IMR-90 (cell line): ENCODE data around the gene GMCL2. TPM values are rescaled to one million over a fixed set of nuclear protein-coding genes. Genes with fewer than 3 reads are reported as not detected.

Experiments used
- ATAC-seq: fragments of 200-7000 bp; cut with Tn5 transposase; 2 replicates; pipeline ENCODE4 v1.9.1; 2020; ENCODE audit warnings: low read depth, mild to moderate bottlenecking, moderate library complexity
- BruUV-seq: library from RNA; stranded (reverse); fragments of 400-500 nt; replicated peaks from 2 replicates; lab custom pipeline; 2021; lab: Mats Ljungman, UMichigan
- CTCF ChIA-PET: fragments of 300-600 bp; formaldehyde crosslinking; extraction: SDS; loops from one replicate; lab custom pipeline; 2021; ENCODE audit warnings: antibody characterized with exemption; lab: Yijun Ruan, JAX
- POLR2A ChIA-PET: fragments of 300-600 bp; sonication (Branson Sonifier 250); formaldehyde crosslinking; loops from one replicate; lab custom pipeline; 2022; ENCODE audit warnings: antibody characterized with exemption; ENCODE audit not compliant: unreplicated experiment; lab: Charles Lee
- DNase-seq: peaks from one replicate; pipeline ENCODE4 v3.0.0; 2013
- H2AFZ ChIP-seq: replicated peaks from 2 replicates; pipeline ENCODE3; 2013; ENCODE audit warnings: low read length, mild to moderate bottlenecking; ENCODE audit not compliant: poor library complexity
- H2AK5ac ChIP-seq: 2 replicates; pipeline ENCODE4 v1.6.1; 2013; ENCODE audit warnings: low read depth, low read length, inconsistent platforms
- H2AK9ac ChIP-seq: replicated peaks from 2 replicates; pipeline ENCODE3; 2013; ENCODE audit warnings: mild to moderate bottlenecking, low read depth, low read length, moderate library complexity; ENCODE audit not compliant: poor library complexity
- H2BK120ac ChIP-seq: 2 replicates; pipeline ENCODE4 v1.6.1; 2013; ENCODE audit warnings: low read depth, low read length, inconsistent platforms
- H2BK15ac ChIP-seq: 3 replicates; pipeline ENCODE4 v1.6.1; 2013; ENCODE audit warnings: low read depth, low read length, inconsistent platforms
- H2BK20ac ChIP-seq: 2 replicates; pipeline ENCODE4 v1.6.1; 2013; ENCODE audit warnings: low read depth, mild to moderate bottlenecking, inconsistent platforms, low read length, moderate library complexity
- H2BK5ac ChIP-seq: 2 replicates; pipeline ENCODE4 v1.6.1; 2013; ENCODE audit warnings: mild to moderate bottlenecking, low read depth, low read length, inconsistent platforms; ENCODE audit not compliant: poor library complexity, severe bottlenecking
- H3K14ac ChIP-seq: replicated peaks from 2 replicates; pipeline ENCODE4 v1.6.1; 2013; ENCODE audit warnings: low read depth, low read length, inconsistent platforms
- H3K18ac ChIP-seq: 2 replicates; pipeline ENCODE4 v1.6.1; 2013; ENCODE audit warnings: low read depth, low read length, control low read depth
- H3K23ac ChIP-seq: 2 replicates; pipeline ENCODE4 v1.6.1; 2013; ENCODE audit warnings: low read depth, low read length, inconsistent platforms
- H3K27ac ChIP-seq: 2 replicates; pipeline ENCODE4 v1.5.1; 2013; ENCODE audit warnings: mild to moderate bottlenecking, control low read depth, low read length; ENCODE audit not compliant: insufficient read depth
- H3K27me3 ChIP-seq: 2 replicates; pipeline ENCODE4 v1.6.1; 2013; ENCODE audit warnings: low read length; ENCODE audit not compliant: control insufficient read depth, insufficient read depth
- H3K36me3 ChIP-seq: 2 replicates; pipeline ENCODE4 v1.6.1; 2013; ENCODE audit warnings: low read length, mixed read lengths; ENCODE audit not compliant: control insufficient read depth, insufficient read depth
- H3K4ac ChIP-seq: 2 replicates; pipeline ENCODE4 v1.6.1; 2013; ENCODE audit warnings: low read depth, low read length, inconsistent platforms
- H3K4me1 ChIP-seq: 2 replicates; pipeline ENCODE4 v1.6.1; 2013; ENCODE audit warnings: low read length, mixed read lengths; ENCODE audit not compliant: control insufficient read depth, insufficient read depth
- H3K4me2 ChIP-seq: 2 replicates; pipeline ENCODE4 v1.6.1; 2013; ENCODE audit warnings: low read depth, mild to moderate bottlenecking, control low read depth, low read length, moderate library complexity
- H3K4me3 ChIP-seq: 2 replicates; pipeline ENCODE4 v1.5.1; 2013; ENCODE audit warnings: low read depth, mild to moderate bottlenecking, control low read depth, low read length, moderate library complexity; ENCODE audit not compliant: insufficient read depth
- H3K56ac ChIP-seq: 2 replicates; pipeline ENCODE4 v1.6.1; 2013; ENCODE audit warnings: low read length, inconsistent platforms; ENCODE audit not compliant: insufficient read depth; ENCODE audit errors: extremely low read depth
- H3K79me1 ChIP-seq, 2 experiments: 2 replicates each; pipeline ENCODE4 v1.6.1; 2013; ENCODE audit warnings: low read length in 2 of 2, inconsistent platforms in 1 of 2, low read depth in 1 of 2
- H3K9ac ChIP-seq: 2 replicates; pipeline ENCODE4 v1.6.1; 2013; ENCODE audit warnings: low read depth, low read length, control low read depth
- H3K9me1 ChIP-seq: 2 replicates; pipeline ENCODE4 v1.6.1; 2013; ENCODE audit warnings: low read length, inconsistent platforms; ENCODE audit not compliant: insufficient read depth
- H3K9me3 ChIP-seq: 2 replicates; pipeline ENCODE4 v1.6.1; 2013; ENCODE audit warnings: low read length; ENCODE audit not compliant: control insufficient read depth, insufficient read depth
- H4K20me1 ChIP-seq: 2 replicates; pipeline ENCODE4 v1.6.1; 2013; ENCODE audit warnings: low read length, inconsistent platforms; ENCODE audit not compliant: insufficient read depth
- H4K5ac ChIP-seq: 2 replicates; pipeline ENCODE4 v1.6.1; 2013; ENCODE audit warnings: mild to moderate bottlenecking, low read depth, low read length, control low read depth
- H4K8ac ChIP-seq, 2 experiments: 2 replicates each; pipeline ENCODE4 v1.6.1; 2013; ENCODE audit warnings: low read depth in 2 of 2, low read length in 2 of 2, control low read depth in 1 of 2, inconsistent platforms in 1 of 2
- H4K91ac ChIP-seq: 2 replicates; pipeline ENCODE4 v1.6.1; 2013; ENCODE audit warnings: low read depth, low read length, inconsistent platforms; ENCODE audit not compliant: insufficient read depth
- BHLHE40 ChIP-seq: fragments of 150-350 bp; IDR thresholded peaks from 2 replicates; pipeline ENCODE4 v1.6.1; 2016; ENCODE audit warnings: mild to moderate bottlenecking, low read depth, low read length
- CEBPB ChIP-seq: IDR thresholded peaks from 2 replicates; pipeline ENCODE4 v1.6.1; 2012; ENCODE audit warnings: low read depth, low read length, improper control_type of control experiment
- CHD1 ChIP-seq: IDR thresholded peaks from 2 replicates; pipeline ENCODE4 v1.6.1; 2012; ENCODE audit warnings: low read depth, low read length, improper control_type of control experiment
- ELK1 ChIP-seq: fragments of 150-350 bp; IDR thresholded peaks from 2 replicates; pipeline ENCODE4 v1.6.1; 2016; ENCODE audit warnings: low read depth, mild to moderate bottlenecking, low read length, moderate library complexity, borderline replicate concordance
- FOS ChIP-seq: fragments of 150-350 bp; IDR thresholded peaks from 2 replicates; pipeline ENCODE4 v1.6.1; 2016; ENCODE audit warnings: low read depth, low read length
- MAFK ChIP-seq: IDR thresholded peaks from 2 replicates; pipeline ENCODE4 v1.6.1; 2012; ENCODE audit warnings: low read depth, low read length, improper control_type of control experiment
- MAZ ChIP-seq: IDR thresholded peaks from 2 replicates; pipeline ENCODE4 v1.6.1; 2012; ENCODE audit warnings: low read depth, mild to moderate bottlenecking, low read length, improper control_type of control experiment, moderate library complexity, borderline replicate concordance
- MXI1 ChIP-seq: IDR thresholded peaks from 2 replicates; pipeline ENCODE4 v1.6.1; 2012; ENCODE audit warnings: low read depth, mild to moderate bottlenecking, low read length, moderate library complexity, borderline replicate concordance
- NFE2L2 ChIP-seq: fragments of 150-350 bp; IDR thresholded peaks from 2 replicates; pipeline ENCODE4 v1.6.1; 2016; ENCODE audit warnings: low read depth, mild to moderate bottlenecking, low read length
- POLR2A ChIP-seq: IDR thresholded peaks from 2 replicates; pipeline ENCODE4 v1.6.1; 2012; ENCODE audit warnings: mild to moderate bottlenecking, low read depth, low read length
- RAD21 ChIP-seq: IDR thresholded peaks from 2 replicates; pipeline ENCODE4 v1.6.1; 2012; ENCODE audit warnings: low read length, improper control_type of control experiment
- RCOR1 ChIP-seq: IDR thresholded peaks from 2 replicates; pipeline ENCODE4 v1.6.1; 2012; ENCODE audit warnings: mild to moderate bottlenecking, low read length, improper control_type of control experiment; ENCODE audit not compliant: insufficient replicate concordance
- RFX5 ChIP-seq: IDR thresholded peaks from 2 replicates; pipeline ENCODE4 v1.8.0; 2012; ENCODE audit warnings: low read depth, mild to moderate bottlenecking, low read length, moderate library complexity
- SMC3 ChIP-seq: fragments of 150-350 bp; IDR thresholded peaks from 2 replicates; pipeline ENCODE4 v1.6.1; 2016; ENCODE audit warnings: low read depth, mild to moderate bottlenecking, antibody characterized with exemption, low read length, moderate library complexity
- WGBS, 2 experiments: methylation state at CpG; one replicate each; pipeline versions ENCODE4 v1.1.5 to v1.1.7; 2013; ENCODE audit warnings: missing lambda C conversion rate in 2 of 2; ENCODE audit not compliant: insufficient read length in 1 of 2; ENCODE audit errors: extremely low coverage in 2 of 2; 5-methylcytosine and 5-hydroxymethylcytosine counted together
- dilution Hi-C: fragments of 300-500 bp; cut with HindIII; formaldehyde crosslinking; loops from one replicate; pipeline ENCODE4 v1.14.3; 2018; ENCODE audit warnings: low sequenced_read_pairs; ENCODE audit not compliant: unreplicated experiment
- in situ Hi-C: fragments of 300-500 bp; cut with MboI; formaldehyde crosslinking; loops from 3 replicates; pipeline ENCODE4 v1.14.3; 2019; ENCODE audit warnings: low sequenced_read_pairs, inconsistent platforms, mixed read lengths
- intact Hi-C: fragments of 100-400 bp; cut with micrococcal nuclease; formaldehyde crosslinking; loops from 2 replicates; pipeline ENCODE4 v1.10.0; 2022
- polyA plus RNA-seq, 3 experiments: library from polyadenylated mRNA; depleted of rRNA; stranded (reverse); fragments of >200 nt; gene quantifications; 2 replicates each; pipeline ENCODE4 v1.2.3, GENCODE V29; 2012; ENCODE audit warnings: low replicate concordance in 1 of 3
- total RNA-seq: library from RNA; depleted of rRNA; stranded (reverse); fragments of >200 nt; gene quantifications from 2 replicates; pipeline ENCODE4 v1.2.3, GENCODE V29; 2012
- TF ChIP-seq, protein P1 (sequence below): conservative IDR thresholded peaks from 2 replicates; pipeline ENCODE4 v1.5.1; 2012; ENCODE audit warnings: mild to moderate bottlenecking, low read depth, low read length, improper control_type of control experiment
- TF ChIP-seq, protein P2 (sequence below): fragments of 150-350 bp; IDR thresholded peaks from 2 replicates; pipeline ENCODE4 v1.6.1; 2017; ENCODE audit warnings: mild to moderate bottlenecking, antibody characterized with exemption, low read length, low read depth

Gene GMCL2
- total and polyA plus RNA-seq, 2 of the 4 experiments (the other 2 are of a cell fraction) = not detected

DNA sequence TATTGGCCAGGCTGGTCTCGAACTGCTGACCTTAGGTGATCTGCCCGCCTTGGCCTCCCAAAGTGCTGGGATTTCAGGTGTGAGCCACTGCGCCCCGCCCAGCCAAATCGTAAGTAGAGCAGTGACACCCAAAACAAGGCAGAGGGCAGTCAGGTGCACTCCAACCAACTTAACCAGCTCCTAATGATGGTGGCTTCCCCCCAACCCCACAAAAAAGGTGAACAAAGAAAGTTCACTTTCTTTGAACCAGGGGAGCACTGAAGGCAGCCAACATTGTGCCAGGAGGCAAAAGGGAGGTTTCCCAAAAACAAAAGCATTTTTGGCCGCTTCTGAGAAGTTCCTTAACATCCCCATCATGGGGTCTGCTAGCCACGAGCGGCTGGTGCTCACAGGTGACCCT, 9.6 kb downstream of the GMCL2 start:
- H3K56ac ChIP-seq = no peak overlapping the region
- DNase-seq = no peak
- H2AK9ac ChIP-seq = no peak overlapping the region
- intact Hi-C loops = no loop called here
- H3K9me3 ChIP-seq = peaks cover 3% of the 10 kb centered on the region; the same call in 1 of the 2 replicates
- no peak overlapping the region for H3K4me3 ChIP-seq
- no CpG with 5 or more reads among the region's 8 CpGs for WGBS, 2 experiments
- no peaks in the 10 kb centered on the region for H3K9me1 ChIP-seq
- H2BK120ac ChIP-seq = no peak overlapping the region
- H2BK15ac ChIP-seq = no peak overlapping the region
- no peak for ATAC-seq
- dilution Hi-C loops = no loop called here
- H3K23ac ChIP-seq = no peak overlapping the region
- in situ Hi-C loops = no loop called here
- no peak overlapping the region for H4K5ac ChIP-seq
- no peak overlapping the region for H2AFZ ChIP-seq
- CTCF ChIA-PET = no interaction called here
- no peaks in the 10 kb centered on the region for H4K20me1 ChIP-seq
- no peaks in the 10 kb centered on the region for H3K79me1 ChIP-seq
- peaks cover 2% of the 10 kb centered on the region; the same call in 1 of the 2 replicates for H3K27me3 ChIP-seq
- H2BK5ac ChIP-seq = no peak overlapping the region
- no peaks in the 10 kb centered on the region for H3K4me1 ChIP-seq
- POLR2A ChIA-PET = no interaction called here
- no peak overlapping the region for H3K9ac ChIP-seq
- TF ChIP-seq BHLHE40 (no peak), POLR2A (no peak), MAZ (no peak), SMC3 (no peak), ELK1 (no peak), FOS (no peak), NFE2L2 (no peak), MAFK (no peak), RCOR1 (no peak), CHD1 (no peak), MXI1 (no peak), CEBPB (no peak), RAD21 (no peak), RFX5 (no peak)
- TF ChIP-seq, protein P1, sequence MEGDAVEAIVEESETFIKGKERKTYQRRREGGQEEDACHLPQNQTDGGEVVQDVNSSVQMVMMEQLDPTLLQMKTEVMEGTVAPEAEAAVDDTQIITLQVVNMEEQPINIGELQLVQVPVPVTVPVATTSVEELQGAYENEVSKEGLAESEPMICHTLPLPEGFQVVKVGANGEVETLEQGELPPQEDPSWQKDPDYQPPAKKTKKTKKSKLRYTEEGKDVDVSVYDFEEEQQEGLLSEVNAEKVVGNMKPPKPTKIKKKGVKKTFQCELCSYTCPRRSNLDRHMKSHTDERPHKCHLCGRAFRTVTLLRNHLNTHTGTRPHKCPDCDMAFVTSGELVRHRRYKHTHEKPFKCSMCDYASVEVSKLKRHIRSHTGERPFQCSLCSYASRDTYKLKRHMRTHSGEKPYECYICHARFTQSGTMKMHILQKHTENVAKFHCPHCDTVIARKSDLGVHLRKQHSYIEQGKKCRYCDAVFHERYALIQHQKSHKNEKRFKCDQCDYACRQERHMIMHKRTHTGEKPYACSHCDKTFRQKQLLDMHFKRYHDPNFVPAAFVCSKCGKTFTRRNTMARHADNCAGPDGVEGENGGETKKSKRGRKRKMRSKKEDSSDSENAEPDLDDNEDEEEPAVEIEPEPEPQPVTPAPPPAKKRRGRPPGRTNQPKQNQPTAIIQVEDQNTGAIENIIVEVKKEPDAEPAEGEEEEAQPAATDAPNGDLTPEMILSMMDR = no peak
- TF ChIP-seq, protein P2, sequence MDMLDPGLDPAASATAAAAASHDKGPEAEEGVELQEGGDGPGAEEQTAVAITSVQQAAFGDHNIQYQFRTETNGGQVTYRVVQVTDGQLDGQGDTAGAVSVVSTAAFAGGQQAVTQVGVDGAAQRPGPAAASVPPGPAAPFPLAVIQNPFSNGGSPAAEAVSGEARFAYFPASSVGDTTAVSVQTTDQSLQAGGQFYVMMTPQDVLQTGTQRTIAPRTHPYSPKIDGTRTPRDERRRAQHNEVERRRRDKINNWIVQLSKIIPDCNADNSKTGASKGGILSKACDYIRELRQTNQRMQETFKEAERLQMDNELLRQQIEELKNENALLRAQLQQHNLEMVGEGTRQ = no peak
- no TSS peak for BruUV-seq
- no peak overlapping the region for H4K8ac ChIP-seq
- H3K27ac ChIP-seq = no peak overlapping the region
- H3K14ac ChIP-seq = no peak overlapping the region
- H3K4ac ChIP-seq = no peak overlapping the region
- no peak overlapping the region for H3K18ac ChIP-seq
- H3K4me2 ChIP-seq = no peak overlapping the region
- H3K36me3 ChIP-seq = no peaks in the 10 kb centered on the region
- no peak overlapping the region for H4K91ac ChIP-seq
- H2BK20ac ChIP-seq = no peak overlapping the region
- no peak overlapping the region for H2AK5ac ChIP-seq
